ENCODE measurements around the gene TEAD3.
"Not testable (repeated sequence)": the region's sequence is repeated elsewhere in the genome, so short reads cannot be mapped to it uniquely, and the experiment has no call there.

TEAD3 gene

DNA sequence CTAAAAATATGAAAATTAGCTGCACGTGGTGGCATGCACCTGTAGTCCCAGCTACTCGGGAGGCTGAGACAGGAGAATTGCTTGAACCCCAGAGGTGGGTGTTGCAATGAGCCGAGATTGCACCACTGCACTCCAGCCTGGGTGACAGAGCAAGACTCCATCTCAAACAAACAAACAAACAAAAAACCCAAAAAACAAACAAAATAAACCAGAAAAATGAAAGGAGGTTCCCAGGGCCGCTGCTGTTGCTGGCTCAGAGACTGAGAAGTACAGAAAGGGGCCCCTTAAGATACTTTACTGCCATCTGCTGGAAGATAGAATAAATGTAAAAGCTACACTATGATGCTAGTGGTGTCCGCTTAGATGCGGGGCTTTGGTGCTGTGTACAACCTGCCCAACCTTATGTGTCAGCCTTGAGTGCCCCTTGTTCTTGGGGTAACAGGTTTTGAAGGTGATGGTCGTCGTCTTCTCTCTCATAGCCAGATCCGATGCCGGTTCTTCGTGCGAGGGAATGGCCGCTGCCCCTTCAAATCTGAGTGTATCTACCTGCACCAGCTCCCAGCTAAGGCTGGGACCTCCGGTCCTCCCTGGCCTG, 47.5 kb downstream of the TEAD3 start:
- no peak for TF ChIP-seq ZNF274 (IDR thresholded peaks at IDR 0.05; ENCODE audit: low read depth, low read length)
- no peak overlapping the region for H3K4me3 ChIP-seq (ENCODE audit: low read length)

DNA sequence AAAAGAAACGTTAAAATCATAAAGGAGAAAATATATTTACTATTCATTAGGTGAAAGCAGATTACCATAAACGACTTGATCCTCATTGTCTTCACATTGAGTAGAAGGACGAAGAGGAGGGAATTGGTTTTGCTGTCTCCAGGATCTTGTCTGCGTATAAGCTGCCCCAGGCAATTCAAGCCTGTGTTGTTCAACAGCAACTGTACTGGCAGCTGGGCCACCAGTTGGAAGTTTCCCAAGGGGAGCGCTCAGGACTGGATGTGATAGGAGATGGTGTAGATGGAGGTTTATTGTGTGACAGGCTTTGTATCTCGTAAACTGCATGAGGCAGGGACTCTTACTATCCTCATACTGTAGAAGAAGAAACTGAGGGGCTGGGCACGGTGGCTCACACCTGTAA, 48.7 kb downstream of the TEAD3 start:
- TF ChIP-seq ZNF274 (IDR thresholded peaks at IDR 0.05; ENCODE audit: low read depth, low read length): no peak
- H3K4me3 ChIP-seq (ENCODE audit: low read length): no peak overlapping the region

DNA sequence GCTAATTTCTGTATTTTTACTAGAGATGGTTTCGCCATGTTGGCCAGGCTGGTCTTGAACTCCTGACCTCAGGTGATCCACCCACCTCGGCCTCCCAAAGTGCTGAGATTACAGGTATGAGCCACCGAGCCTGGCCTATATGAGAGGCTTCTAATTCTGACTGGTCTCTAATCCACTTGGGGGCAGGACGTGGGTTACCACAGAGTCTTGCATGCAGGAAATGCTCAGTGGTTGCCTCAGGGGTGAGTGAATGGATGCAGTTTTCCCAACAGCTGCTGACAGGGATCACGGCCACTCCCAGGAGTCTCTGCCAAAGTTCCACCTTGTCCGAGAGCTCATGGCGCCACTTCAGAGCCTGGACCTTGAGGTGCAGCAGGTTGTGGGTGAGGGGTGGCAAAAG, 51.2 kb downstream of the TEAD3 start:
- no peak overlapping the region for H3K4me3 ChIP-seq (ENCODE audit: low read length)
- no peak for TF ChIP-seq ZNF274 (IDR thresholded peaks at IDR 0.05; ENCODE audit: low read depth, low read length)

DNA sequence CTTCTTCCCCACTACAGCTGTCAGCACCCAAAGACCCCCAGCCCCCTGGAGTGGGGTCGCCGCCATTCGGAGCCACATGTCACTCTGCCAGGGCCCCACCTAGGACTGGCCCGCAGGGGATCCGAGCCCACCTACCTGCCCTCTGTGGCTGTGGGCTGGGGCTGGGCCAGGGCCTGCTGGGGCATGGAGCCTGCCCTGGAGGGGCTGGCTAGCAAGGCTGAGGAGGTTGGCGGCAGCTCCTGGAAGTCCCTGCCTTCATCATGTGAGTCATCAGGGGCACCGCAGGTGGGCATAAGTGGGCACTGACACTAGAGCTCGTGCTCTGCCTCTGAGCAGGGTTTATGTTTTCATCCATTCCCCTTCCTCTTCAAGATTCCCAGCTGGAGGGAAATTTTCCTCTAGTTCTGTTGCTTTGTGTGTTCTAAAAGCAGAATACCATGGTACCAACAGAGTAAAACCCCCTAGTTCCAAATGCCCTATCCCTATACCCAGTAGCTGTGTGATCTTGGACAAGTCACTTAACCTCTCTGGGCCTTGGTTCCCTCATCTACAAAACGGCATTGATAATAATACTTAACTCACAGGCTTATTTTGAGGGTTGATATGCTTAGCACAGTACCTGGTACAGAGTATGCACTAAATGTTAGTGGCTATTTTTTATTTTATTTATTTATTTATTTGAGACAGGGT, 53.4 kb downstream of the TEAD3 start:
- H3K4me3 ChIP-seq (ENCODE audit: low read length): no peak overlapping the region
- no peak for TF ChIP-seq ZNF274 (IDR thresholded peaks at IDR 0.05; ENCODE audit: low read depth, low read length)

DNA sequence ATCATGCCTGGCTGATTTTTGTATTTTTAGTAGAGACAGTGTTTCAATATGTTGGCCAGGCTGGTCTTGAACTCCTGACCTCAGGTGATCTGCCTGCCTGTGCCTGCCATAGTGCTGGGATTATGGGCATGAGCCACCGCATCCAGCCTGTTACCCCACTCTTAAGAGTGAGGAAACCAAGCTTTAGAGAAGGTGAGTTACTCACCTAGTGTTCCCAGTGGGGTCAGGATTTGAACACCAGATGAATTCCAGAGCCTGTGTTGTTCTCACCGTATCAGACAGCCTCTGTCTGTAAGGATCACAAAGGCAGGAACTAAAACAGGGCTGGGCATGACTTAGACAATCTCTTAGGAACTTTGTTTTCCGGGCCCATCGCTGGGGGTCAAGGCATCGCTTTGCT, 54.2 kb downstream of the TEAD3 start:
- no peak overlapping the region for H3K4me3 ChIP-seq (ENCODE audit: low read length)
- TF ChIP-seq ZNF274 (IDR thresholded peaks at IDR 0.05; ENCODE audit: low read depth, low read length): no peak

DNA sequence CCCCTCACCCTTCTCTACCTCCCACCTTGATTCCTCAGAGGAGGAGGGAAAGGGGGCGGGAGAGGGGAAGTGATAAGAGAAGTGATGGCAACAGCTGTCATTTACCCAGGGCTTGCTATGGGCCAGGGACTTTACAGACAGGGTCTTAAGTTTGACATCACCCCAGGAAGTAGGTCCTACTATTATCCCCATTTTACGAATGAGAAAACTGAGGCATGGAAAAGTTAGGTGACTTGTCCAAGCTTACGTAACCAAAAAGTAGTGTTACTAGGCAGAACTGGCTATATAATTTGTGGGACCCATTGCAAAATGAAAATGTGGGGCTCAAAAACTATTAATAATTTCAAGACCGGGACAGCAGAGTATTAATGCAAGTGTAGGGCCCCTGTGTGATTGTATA, 55.2 kb downstream of the TEAD3 start:
- H3K4me3 ChIP-seq (ENCODE audit: low read length): no peak overlapping the region
- no peak for TF ChIP-seq ZNF274 (IDR thresholded peaks at IDR 0.05; ENCODE audit: low read depth, low read length)

DNA sequence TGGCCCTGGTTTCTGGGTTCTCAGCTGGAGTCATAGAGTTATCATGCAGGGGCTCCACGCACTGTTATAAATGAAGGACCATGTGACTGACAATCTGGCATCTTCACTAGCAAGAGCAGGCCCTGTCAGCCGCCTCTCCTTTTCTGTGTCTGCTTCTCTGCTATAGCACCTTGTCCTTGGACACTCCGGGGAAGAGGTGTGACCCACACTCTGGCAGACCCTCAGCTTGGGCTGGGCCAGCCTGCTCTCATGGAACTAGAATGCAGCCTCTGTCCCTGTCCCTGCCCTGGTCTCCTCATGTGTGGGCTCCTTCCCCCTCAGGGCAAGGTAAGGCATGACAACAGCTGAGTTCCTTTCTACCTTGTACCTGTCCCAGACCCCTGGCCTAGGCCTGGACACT, 55.7 kb downstream of the TEAD3 start:
- TF ChIP-seq ZNF274 (IDR thresholded peaks at IDR 0.05; ENCODE audit: low read depth, low read length): no peak
- H3K4me3 ChIP-seq (ENCODE audit: low read length): no peak overlapping the region

DNA sequence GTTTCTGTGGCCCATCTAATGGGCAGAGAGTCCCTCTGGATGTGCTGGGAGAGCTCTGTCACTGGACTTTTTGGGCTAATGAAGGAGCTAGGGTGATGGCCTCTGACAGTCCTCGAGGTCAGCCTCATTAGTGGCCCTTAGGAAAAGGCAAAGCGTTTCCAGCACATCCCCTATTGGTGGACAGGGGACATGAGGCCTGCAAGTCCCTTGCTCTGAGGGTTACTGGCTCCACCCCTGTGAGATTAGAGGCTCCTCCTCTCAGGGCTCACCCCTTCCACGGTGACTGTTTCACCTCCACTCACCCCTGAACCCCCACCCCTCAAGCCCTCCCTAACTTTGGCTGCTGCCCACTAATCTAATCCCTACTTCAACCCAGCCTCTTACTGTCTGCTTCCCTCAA, 57.6 kb downstream of the TEAD3 start:
- no peak overlapping the region for H3K4me3 ChIP-seq (ENCODE audit: low read length)
- no peak for TF ChIP-seq ZNF274 (IDR thresholded peaks at IDR 0.05; ENCODE audit: low read depth, low read length)

DNA sequence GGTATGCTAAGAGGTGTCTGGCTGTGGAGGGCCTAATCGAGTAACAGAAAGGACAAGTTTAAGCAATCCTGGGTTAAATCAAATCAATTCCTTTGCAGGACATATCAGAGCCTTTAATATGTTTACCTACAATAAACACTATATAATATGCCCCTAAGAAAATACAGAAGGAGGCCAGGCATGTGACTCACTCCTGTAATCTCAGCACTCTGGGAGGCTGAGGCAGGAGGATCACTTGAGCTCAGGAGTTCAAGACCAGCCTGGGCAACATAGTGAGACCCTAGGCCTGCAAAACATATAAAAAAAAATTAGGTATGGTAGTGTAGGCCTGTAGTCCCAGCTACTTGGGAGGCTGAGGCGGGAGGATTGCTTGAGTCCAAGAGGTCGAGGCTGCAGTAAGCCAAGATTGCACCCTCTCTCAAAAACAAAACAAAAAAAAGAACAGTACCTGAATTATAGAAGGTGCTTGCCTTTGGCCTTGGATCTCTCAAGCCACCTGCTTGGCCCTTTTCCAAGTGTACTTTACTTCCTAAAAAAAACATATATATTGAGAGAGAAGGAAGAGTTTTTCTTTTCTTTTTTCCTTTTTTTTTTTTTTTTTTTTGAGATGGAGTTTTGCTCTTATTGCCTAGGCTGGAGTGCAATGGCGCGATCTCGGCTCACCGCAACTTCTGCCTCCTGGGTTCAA, 58.4 kb downstream of the TEAD3 start:
- not testable (repeated sequence) for H3K4me3 ChIP-seq (ENCODE audit: low read length)

DNA sequence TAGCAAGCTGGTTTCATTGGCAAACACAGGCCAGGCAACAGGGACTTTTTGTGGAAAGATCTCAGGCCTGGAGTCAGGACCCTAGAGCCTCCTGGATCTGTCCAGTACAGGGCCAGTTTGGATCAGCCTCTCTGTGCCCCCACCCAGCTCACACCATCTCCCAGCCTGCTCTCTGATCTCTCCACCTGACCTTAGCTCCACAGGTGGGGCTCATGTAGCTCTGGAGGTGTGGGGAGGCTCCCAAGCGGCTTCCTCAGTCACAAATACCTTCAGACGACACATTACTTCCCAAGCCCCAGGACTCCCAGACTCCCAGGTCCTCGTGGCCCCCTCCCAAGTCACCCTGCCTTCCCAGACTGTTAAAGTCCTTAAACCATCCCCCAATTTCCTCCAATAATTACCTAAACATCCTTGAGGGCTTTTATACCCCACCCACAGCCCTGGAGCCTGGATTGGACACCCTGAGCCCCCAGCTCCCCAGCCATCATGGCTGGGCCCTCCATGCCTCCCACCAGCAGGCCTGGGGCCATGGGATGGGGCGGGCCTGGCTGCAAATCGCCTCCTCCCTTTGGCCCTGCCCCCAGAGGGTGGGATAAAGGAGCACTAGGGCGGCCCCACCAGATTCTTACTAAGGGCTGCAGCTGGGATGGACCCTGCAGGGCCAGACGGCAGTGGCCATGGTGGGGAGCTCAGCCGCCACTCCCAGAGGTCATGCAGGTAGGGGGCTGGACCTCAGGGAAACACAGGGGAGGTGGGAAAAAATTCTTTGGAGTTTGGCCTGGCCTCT, 60.6 kb downstream of the TEAD3 start:
- H3K4me3 ChIP-seq (ENCODE audit: low read length): no peak overlapping the region
- no peak for TF ChIP-seq ZNF274 (IDR thresholded peaks at IDR 0.05; ENCODE audit: low read depth, low read length)

DNA sequence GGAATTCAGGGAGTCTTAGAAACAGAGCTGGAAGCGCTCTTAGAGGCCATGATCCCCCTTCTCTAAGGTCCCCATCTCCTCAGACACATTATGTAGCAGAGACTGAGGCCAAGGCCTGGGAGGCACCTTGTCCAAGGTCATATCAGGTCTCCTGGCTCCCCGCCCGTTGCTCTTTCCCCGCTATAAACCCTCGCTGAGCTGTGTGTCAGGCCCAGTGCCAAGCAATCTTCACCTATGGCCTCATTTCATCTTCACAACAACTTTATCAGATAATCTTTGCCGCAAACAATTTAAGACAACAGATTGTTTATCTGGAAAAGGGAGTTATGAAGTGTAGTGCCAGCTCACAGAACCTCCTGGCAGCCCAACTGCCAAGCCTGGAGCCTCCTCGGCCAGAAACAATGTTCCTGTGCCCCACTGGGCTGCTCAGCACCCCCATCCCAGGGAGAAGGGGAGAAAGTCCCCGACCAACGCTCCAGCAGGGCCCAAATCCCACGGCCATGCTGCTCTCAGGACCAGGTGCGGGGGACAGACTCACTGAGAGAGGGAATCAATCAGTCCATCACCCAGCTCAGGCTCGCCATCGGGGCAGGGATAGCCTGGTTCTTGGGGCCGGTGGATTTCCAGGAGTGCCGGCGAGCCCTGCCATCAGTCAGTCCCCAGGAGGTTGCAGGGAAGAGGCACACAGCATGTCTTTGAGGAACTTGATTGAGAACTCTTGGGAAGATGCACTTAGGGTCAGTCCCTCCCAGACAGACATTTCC, 61.6 kb downstream of the TEAD3 start:
- H3K4me3 ChIP-seq (ENCODE audit: low read length): no peak overlapping the region
- TF ChIP-seq ZNF274 (IDR thresholded peaks at IDR 0.05; ENCODE audit: low read depth, low read length): no peak

DNA sequence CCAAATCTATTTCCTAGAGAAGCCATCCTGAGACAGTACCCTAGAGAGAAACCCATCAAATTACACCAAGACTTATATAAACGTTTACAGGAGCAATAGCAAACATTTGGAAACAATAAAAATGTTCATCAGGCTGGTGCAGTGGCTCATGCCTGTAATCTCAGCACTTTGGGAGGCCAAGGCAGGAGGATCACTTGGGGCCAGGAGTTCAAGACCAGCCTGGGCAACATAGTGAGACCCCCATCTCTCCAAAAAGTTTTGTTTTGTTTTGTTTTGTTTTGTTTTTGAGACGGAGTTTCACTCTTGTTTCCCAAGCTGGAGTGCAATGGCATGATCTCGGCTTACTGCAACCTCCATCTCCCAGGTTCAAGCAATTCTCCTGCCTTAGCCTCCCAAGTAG, 64.2 kb downstream of the TEAD3 start:
- not testable (repeated sequence) for H3K4me3 ChIP-seq (ENCODE audit: low read length)

DNA sequence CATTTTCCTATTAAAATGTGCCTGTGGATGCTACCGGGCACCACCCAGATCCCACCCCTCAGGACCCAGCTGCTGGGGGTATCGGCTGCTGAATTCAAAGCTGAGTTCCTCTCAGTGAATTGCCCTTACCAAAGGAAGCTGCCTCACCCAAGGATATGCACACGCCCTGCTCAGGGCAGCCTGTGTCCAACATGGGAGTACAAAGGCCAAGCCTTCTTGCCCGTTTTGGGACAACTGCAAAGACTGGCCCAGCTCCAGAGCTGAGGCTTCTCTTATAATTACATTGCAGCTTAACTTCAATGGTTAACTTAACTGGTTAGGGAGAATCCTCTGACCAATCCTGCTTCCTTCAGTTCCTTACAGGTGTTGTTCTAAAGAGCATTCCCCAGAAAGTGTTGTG, 64.6 kb downstream of the TEAD3 start:
- H3K4me3 ChIP-seq (ENCODE audit: low read length): no peak overlapping the region
- no peak for TF ChIP-seq ZNF274 (IDR thresholded peaks at IDR 0.05; ENCODE audit: low read depth, low read length)

DNA sequence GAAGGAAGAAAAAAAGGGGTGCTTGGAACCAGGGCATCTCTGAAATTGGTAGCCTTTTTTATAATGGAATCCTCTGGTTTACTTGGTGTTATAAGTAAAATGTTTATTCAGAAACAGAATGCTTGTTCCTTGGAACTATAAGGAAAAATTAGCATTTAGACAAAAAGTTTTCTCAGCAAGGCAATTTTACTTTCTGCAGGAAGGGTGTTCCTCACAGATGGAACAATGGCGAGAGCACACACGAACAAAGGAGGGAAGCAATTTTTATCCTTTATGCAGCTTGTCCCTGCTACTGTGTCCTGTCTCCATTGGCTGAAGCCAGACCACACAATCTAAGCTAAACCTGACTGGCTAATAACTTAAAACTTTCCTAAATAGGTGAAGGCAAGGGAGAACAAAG, 67.4 kb downstream of the TEAD3 start:
- no peak overlapping the region for H3K4me3 ChIP-seq (ENCODE audit: low read length)
- TF ChIP-seq ZNF274 (IDR thresholded peaks at IDR 0.05; ENCODE audit: low read depth, low read length): no peak
